ENCODE data around the gene CDH4.

The CDH4 gene

GRCh38 chr20:61878478-61879302 is 626.6 kb downstream of the CDH4 start:
- DNase-seq = no peak

DNA sequence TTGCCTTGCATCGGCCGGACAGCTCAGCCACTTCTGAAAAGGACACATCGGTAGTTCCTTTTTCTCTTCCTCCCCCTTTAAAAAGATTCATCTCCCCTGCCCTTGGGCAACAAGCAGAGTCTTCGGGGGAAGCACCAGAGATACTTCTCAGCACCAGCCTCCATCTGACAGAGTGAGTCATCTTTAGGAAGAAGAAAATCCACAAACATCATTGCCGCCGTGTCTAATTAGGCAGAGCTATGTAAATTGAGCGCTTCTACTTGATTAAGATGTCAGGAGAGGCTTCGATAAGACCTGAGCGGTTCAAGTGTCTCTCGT is 627.2 kb downstream of the CDH4 start:
- DNase-seq = peak; percentile 6

- DNase-seq = no peak
Observed at GRCh38 chr20:61879694-61880093, 627.6 kb downstream of the CDH4 start.

GRCh38 chr20:61880706-61881105 is 628.6 kb downstream of the CDH4 start:
- DNase-seq = no peak

GRCh38 chr20:61881416-61881815 is 629.4 kb downstream of the CDH4 start:
- DNase-seq = no peak

DNA sequence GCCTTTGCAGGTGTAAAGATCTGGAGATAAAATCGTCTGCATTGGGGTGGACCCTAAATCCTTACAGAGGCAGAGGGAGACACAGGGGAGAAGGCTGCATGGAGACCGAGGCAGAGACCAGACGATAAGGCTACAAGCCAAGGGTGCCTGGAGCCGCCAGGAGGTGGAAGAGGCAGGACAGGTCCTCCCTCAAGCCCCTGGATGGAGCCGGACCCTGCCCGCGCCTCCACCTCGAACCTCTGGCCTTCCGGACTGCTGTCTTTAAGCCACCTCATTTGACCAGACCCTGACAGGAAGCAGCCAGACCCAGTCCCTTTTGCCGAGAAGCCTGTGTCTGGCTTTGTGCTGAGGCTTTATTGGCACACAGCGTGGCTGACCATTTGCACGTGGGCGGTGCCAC is 629.8 kb downstream of the CDH4 start:
- DNase-seq = no peak

GRCh38 chr20:61882716-61883615 is 630.9 kb downstream of the CDH4 start:
- DNase-seq = no peak

- DNase-seq = no peak
Observed at GRCh38 chr20:61883857-61884393, 631.9 kb downstream of the CDH4 start.

DNA sequence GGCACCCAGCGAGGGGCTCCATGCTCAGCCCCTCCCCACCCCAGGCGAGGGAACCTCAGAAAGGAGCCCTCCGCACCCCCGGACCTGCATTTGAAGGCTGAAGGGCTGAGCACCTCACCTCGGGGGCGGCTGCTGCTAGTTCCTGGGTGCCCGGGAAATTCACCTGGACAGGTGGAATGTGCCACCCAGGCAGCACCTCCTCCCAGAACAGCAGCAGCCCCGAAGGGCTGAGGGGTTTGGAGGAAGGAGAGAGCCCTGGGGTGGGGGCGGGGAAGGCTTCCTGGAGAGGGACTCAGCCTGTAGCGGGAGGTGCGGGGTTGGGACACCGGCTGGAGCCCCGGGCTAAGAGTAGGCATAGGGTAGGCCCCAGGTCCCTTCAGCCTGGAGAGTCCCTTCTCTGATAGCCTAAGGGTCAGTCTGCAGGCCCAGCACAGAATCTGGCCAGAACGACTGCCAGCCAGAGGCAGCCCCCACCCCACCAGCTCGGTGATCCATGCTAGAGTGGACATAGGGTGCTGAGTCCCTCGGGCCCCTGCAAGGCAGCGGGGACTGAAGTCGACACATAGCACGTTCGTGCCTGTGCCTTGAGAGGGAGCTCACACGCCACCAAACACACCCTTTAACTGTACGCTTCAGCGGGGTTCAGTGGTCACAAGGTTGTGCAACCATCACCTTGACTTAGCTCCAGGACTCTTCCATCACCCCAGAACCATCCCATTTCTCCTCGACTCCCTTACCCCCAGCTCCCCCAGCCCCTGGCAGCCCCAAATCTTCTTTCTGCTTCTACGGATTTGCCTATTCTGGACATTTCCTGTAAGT is 632.7 kb downstream of the CDH4 start:
- DNase-seq = no peak

GRCh38 chr20:61885759-61886715 is 634.0 kb downstream of the CDH4 start:
- DNase-seq = no peak

DNA sequence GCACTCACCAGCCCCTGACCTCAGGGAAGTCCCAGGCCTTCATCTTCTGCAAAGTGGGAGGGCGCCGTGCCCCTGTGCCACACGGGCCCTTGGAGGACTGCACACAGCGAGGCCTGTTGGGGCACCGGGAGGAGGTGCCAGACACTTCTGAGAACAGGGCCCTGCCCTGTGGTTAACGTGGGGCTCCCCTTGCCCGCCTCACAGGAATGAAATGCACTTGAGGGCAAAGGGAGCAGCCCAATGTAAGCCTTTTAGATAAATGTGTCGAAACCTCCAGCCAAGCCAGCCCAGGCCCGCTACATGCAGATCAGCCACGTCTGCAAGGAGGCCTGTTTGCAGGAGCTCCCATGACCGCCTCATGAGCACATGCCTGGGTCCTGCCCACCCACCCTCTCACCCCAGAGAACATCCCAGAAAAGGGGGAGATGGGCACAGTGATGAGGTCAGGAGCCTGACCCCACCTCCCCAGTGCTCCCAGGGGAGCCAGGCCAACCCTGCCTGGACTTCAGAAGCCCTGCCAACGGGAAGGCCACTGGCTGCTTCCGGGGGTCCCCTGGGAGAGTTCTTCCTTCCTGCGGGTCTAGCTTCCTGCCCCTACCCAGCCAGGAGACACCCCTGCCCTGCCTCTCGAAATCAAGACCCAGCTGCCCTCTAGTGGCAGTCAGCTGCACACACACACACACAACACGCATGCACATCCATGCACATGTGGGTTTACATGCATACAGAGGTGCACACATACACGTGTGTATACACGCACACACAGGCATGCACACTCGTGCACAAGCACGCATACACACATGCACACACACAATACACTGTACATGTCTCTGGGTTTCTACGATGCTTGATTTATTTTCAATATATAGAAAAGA is 634.9 kb downstream of the CDH4 start:
- peak; percentile 50 for DNase-seq

DNA sequence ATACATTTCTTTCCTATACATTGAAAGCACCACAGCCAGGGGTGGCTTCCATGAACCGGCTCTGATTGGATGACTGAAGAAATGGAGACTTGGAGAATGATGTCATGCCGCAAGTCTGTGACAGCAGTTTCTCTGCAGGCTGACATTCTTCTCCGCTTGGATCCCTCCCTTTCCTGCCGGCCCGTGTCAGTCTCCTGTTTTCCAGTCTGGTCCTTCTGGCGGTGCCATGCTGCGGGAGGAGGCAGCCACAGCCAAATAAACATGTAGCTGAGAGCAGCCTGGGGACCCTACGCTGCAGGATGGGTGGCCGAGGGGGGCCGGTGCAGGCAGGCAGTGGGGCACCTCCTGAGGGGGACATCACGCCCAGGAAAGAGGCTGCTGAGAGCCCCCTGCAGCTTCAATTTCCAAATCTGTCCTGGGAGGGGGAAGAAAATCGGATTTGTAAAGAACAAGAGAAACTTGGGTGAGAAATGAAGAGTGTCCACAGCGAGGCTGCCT is 635.6 kb downstream of the CDH4 start:
- DNase-seq = no peak

DNA sequence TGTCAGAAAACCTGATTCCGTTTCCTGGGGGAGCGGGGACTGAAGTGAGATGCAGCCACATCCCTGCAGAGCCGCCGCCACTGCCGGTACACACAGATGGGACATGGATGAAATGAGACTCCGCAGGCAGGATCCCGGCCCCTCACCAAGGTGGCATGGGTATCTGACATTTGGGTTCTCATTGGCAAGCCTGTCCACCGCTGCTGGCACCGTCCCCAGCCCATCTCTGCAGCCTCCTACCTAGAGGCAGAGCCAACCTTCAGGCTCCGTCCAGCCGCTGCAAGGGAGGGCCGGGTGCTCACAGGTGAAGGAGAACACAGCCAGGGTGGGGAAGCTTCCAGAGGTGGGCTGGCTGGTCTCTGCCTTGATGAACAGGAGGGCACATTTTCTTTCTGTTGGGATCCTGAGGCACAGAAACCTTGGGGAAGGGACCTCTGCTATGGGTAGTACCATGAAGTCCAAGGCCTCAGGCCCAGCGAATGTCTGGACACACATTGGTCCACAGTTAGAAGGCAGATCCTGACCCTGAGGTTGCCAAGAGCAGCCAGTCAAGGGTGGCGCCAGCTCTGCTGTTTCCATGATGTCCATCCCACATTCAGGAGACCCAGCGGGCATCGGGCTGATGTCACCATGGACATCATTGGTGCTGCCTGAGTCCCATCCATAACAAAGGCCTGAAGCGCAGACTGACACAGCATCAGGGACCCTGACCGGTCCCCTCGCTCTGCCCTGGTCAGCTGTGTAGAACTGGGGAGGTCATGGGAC is 636.2 kb downstream of the CDH4 start:
- no peak for DNase-seq

DNA sequence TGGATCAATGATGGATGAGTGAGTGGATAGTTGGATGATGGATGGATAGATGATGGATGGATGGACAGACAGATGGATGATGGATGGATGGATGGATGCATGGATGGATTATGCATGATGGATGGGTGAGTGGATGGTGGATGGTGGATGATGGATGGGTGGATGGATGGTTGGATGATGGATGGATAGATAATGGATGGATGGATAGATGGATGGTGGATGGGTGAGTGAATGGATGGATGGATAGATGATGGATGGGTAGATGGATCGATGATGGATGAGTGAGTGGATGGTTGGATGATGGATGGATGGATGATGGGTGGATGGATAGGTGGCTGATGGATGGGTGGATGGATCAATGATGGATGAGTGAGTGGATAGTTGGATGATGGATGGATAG is 637.6 kb downstream of the CDH4 start:
- no peak for DNase-seq

DNA sequence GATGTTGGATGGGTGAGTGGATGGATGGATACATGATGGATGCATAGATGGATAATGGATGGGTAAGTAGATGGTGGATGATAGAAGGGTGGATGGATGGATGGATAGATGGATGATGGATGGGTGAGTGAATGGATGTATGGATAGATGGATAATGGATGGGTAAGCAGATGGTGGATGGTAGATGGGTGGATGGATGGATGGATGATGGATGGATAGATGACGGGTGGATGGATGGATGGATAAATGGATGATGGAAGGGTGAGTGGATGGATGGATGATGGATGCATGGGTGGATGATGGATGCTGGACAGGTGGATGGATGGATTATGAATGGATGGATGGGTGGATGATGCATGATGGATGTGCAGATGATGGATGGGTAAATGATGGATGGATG is 638.1 kb downstream of the CDH4 start:
- no peak for DNase-seq

- DNase-seq = no peak
Observed at GRCh38 chr20:61891476-61891875, 639.4 kb downstream of the CDH4 start.

DNA sequence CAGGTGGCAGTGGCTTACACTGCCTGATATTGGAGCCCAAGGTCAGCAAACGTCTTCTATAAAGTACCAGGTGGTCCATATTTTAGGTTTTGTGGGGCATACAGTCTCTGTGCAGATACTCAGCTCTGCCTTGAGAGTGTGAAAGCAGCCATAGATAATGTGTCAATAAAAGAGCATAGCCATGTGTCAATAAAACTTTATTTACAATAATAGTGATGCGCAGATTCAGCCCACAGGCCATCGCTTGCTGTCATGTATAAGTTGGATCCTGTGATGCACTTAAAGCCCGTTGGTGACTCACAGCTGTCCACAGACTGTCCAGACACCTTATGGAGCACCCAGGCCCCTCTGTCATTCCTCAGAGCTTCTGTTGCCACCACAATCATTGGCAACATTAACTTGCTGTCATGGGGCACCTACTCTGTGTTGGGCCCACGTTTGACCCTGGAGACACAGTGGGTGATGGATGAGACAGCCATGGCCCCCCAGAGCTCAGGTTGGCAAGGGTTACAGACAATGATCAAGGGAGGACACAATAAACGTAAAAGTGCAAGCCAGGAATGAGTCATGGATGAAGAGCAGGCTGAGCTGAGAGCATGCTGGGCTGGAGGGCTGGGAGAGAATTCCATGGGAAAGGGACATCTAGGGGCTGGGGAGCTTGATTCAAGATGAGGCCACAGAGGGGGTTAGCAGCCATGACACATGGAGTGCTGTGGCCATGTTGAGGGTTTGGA is 640.0 kb downstream of the CDH4 start:
- peak; percentile 9 for DNase-seq

- DNase-seq = no peak
Observed at GRCh38 chr20:61895016-61895415, 643.0 kb downstream of the CDH4 start.

GRCh38 chr20:61895686-61896057 is 643.6 kb downstream of the CDH4 start:
- no peak for DNase-seq
